SHP77 (cell line): ENCODE measurements around the gene FXR2.
"Not testable (repeated sequence)": the region's sequence is repeated elsewhere in the genome, so short reads cannot be mapped to it uniquely, and the experiment has no call there.

Source experiments
- DNase-seq, 2 experiments: peaks; one replicate each; lab custom pipeline; 2025; lab: John Stamatoyannopoulos, UW

The FXR2 gene

DNA sequence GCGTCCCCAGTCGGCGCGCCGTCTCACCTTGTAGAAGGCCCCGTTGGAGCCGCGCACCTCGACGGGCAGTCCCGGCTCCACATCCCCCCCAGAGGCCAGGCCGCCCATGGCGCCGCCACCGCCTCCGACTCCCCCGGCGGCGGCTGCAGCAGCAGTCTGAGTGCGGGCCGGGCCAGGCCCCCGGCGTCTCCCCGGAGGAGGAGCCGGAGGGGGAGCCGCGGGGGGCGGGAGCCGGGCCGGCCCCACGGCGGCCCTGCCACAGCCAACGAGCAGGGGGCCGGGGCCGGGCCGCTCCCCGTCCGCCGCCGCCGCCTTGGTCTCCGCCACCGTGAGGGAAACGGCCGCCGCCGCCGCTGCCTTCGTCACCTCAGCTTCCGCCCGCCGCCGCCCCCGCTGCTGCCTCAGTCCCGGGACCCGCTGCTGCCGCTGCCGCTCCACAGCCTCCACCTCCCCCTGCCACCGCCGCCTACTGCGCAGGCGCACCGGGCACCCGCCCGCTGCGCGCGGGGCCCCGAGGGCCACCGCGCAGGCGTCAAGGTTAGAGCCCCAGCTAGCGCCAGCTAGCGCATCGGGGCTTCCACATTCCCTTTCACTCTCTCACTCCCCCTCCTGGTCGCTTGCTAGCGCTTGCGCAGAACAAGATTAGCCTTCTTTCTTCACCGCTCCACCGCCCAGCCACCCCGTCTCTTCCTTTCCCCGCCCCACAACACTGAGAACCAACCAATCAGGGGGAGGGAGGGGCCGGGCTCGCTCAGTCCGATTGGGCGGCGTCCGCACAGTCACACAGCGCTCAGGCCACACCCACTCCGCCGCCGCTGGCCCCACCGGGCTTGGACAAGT lies at the start of gene FXR2:
Gene FXR2 (minus strand): TSS at position 473 of the 840 bp plus-strand sequence. CDS start 365 bp downstream, at position 108.
- peak; percentile 100 for DNase-seq

DNA sequence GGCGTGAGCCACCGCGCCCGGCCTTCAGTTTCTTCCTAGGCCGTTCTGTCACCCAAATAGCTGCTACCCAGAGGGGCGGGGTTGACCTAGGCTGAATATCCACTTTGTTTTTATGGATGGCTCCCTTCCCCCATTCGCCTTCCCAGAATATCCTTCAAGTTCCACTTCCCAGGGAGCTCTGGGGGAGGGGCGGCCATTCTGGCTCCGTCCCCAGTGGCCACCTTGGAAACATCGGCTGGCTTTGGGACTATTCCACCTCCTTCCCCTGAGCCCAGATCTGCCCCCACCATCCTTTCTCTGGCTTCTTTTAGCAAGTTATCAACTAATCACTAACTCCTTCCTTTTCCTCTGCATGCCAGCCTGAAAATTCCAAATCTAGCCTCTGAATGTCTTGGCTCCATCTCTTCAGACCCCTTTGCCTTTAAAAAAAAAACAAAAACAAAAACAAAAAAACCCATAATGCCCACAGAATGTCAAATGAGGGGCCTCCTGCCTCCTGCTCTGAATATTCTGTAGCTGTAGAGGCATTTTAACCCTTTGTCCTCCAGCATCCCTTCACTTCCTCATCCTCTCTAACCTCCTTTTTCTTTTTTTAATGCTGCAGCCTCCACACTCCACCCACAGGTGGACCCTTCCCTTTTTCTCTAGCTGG lies 42.4 kb upstream of the FXR2 start:
- DNase-seq, result no peak

- DNase-seq, result no peak
Observed at GRCh38 chr17:7655541-7655840, 40.8 kb upstream of the FXR2 start.

- no peak for DNase-seq
Observed at GRCh38 chr17:7654832-7655540, 40.3 kb upstream of the FXR2 start.

DNA sequence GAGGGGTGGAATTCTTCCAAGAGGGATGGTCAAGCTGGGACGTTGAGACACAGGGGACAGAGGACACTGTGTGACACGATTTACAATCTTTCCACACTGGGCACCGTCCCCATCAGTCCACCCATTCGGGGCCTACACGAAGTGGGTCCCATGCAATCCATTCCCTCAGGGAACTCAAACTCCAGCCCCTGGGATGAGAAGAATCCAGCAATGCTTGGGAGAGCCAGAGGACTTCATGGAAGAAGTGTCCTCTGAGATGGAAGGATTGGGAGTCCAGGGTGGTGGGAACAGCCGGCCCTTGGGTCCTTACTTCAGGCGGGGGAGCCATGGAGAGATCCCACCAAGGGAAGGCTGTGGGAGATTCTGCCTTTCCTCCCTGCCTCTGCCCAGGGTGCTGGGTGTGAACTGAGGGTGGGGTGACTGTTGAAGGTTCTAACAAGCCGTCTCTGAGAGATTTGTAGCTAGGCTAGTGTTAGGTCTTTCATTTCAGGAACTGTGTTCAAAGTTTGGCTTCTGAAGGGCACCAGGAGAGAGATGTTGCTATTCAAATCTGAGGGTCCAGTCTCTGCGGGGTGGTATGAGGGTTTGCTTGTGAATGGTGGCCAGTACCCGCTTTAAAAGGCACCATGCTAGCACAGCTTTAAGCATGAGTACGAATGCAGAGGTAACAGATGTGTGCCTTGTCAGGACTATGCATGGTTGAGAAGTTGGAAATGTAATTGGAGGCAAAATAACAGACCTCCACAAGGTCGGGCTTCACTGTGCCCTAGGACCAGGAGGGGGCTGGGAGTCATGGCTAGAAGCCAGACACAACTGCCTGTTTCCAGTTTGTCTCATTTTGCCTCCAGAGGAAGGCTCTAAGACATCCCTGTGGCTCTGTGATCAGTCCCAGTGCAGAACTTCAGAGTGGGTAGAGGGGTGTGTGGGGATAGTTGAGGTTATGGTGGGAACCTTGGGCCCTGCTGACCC lies 38.0 kb upstream of the FXR2 start:
- no peak for DNase-seq

DNA sequence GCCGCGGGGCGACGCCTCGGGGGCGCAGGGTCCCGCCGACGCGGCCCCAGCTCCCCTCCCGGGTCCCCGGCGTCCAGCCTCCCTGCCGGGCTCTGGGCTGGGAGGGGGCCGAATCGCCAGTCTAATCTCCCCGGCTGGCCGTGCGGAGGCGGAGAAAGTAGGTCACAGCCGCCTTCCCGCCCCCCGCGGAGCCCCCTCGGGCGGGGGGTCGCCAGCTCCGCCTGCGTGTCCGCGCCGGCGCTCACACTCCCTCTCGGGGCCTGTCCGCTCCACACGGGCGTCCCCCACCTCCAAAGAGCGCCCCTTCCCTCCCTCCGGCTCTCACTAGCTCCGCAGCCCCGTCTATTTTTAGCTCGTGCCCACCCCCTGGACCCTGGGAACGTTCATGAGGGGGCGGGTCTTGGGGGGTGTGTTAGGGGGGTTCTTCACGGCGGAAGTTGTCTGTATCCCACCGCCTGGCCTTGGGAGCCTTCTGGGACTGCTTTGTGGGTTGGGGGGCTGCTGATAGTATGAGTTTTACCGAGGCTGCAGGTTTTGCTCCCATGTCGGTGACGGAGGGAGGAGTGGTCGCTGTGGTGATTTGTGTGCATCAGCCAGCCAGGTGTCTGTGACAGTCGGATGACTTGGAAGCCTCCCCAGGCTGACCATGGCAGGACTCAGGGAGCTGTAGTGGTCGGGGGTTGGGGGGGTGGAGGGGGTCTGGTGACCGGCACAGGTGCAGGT lies 37.1 kb upstream of the FXR2 start:
- no peak for DNase-seq

GRCh38 chr17:7651097-7651664 lies 36.5 kb upstream of the FXR2 start:
- DNase-seq, result no peak

- peak in 1 of 2 experiments; percentile 40 for DNase-seq
Observed at GRCh38 chr17:7650509-7651096, 35.9 kb upstream of the FXR2 start, which contains the start of gene ATP1B2. Gene ATP1B2, plus strand, starts transcription at chr17:7650926. Its CDS starts 593 bp downstream, at chr17:7651519.

GRCh38 chr17:7647018-7647417 lies 32.3 kb upstream of the FXR2 start:
- no peak for DNase-seq

DNA sequence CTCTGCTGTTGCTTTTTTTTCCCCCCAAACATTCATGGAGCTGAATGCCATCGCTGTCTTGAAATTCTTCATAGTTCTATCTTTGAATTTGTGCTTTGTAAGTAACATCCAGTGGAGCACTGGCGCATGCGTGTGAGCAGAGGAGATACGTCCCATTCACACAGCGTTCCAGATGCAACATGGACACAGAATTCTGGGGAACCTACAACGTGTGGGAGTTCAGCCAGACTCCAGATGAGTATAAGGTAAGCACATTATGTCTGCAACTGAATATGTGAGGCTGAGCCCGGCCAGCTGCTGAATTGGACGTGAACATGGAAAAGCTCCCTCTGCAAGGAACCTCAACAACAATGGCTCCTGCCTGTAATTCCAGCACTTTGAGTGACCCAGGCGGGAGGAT lies 31.8 kb upstream of the FXR2 start:
- DNase-seq, result no peak

DNA sequence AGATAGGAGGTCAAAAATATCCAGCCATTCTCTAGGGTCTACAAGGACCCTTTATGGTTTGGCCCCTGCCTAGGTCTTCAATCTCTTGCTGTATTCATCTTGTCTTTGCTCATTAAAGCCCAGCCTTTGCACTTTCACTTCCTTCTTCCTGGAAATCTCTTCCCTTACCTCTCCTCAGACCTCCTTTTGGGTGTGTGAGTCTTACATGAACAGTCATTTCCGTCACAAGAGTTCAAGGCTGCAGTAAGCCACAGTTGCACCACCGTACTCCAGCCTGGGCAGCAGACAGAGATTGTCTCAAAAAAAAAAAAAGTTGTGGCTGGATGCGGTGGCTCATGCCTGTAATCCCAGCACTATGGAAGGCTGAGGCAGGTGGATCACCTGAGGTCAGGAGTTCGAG lies 30.1 kb upstream of the FXR2 start:
- DNase-seq, result no peak

GRCh38 chr17:7641635-7642034 lies 26.9 kb upstream of the FXR2 start:
- not testable (repeated sequence) for DNase-seq

- DNase-seq, result no peak
Observed at GRCh38 chr17:7640783-7641182, 26.1 kb upstream of the FXR2 start.

DNA sequence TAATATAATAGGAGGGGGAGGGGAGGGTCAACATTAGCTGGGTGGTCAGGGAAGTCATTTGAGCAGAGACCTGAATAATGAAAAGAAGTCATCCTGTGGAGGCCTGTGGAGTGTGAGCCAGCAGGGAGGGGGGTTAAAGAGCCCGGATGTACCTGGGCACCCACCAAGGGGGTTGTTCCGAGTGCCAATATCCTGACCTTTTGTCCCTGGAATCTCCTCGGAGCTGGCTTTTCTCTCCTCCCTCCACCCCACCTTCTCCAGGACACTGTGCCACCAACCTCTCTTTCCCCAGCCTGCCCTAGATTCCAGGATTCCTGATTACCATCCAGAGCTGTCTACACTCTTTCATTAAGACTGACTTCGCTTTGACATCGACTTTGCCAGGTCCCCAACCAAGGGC lies 21.5 kb upstream of the FXR2 start:
- no peak for DNase-seq

DNA sequence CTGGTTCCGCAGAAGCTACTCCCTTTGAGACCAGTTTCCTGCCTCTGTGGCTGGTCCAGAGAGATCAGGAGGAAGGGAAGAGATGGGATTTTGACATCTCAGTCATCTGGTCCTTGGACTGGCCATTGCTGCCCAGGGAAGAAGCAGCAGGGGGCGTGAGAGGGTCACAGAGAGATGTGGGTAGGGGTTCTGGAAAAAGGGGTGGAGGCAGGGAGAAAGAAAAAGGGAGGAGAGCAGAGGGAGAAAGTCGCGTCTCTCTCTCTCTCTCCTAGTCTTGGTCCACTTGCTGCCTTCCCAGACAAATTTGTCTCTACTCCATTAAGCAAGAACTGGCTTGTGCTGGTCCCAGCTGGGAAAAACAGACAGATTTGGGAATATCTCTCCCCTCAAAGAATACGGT lies 19.7 kb upstream of the FXR2 start:
- DNase-seq, result peak; percentile 61 to 62

DNA sequence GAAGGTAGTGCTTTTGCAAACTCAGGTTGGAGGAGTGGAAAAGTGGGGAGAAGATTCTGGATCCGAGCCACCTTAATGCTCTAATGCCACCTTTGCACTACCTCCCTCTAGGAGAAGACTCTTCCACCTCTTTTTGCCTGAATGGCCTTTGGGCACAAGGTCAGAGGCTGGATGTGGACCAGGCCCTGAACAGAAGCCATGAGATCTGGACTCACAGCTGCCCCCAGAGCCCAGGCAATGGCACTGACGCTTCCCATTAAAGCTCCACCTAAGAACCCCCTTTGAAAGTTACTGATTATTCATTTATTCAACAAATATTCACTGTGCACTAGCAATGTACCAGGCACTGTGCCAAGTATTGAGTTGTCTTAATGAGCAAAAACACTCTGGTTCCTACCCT lies 18.4 kb upstream of the FXR2 start:
- DNase-seq, result no peak

DNA sequence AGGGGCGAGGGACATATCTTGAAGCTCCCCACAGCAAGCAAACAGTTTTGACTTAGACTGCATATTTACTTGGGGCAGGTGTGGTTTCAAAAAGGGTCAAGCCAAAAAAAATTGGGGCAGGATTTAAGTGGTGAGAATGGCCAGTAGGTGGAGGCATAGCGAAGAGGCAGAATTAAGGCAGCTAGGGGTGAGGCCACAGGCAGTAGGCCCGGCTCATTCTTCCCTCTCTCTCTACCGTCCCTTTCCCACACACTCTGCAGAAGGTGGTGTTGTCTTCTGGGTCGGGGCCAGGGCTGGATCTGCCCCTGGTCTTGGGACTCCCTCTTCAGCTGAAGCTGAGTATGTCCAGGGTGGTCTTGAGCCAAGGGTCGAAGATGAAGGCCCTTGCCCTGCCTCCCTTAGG lies 17.8 kb upstream of the FXR2 start:
- peak; percentile 52 to 65 for DNase-seq

DNA sequence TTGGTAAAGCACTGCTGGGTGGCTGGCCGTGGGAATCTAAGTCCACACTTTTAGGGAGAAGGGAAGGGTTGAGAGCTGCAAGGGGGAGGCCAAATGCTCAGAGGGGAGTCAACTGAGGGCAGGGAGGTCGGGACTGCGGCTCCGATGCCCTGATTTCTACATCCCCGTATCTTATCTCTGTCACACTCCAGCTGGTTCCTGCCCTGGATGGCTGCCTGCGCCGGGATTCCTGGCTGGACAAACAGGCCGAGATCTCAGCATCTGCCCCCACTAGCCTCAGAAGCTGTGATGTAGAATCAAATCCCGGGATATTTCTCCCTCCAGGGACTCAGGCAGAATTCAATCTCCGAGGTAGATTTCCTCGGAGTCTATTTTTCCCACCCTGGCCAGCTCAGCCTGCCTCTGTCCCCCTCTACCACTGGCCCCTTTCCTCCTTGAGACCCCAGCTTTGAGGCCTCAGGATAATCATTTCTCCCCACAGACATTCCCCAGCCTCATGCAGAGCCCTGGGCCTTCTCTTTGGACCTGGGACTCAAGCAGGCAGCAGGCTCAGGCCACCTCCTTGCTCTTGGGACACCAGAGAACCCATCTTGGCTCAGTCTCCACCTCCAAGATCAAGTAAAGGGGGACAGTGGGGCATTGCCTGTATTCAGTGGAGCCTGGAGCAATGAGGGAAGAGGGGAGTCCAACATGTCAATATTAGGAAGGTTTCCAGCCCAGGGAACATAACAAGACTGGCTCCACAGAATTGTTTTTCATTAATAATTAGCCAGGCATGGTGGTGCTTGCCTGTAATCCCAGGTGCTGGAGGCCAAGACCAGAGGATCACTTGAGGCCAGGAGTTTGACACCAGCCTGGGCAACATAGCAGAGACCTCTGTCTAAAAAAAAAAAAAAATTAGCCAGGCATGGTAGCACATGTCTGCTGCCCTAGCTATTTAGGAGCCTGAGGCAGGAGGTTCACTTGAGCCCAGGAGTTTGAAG lies 17.0 kb upstream of the FXR2 start:
- DNase-seq, result no peak

- no peak for DNase-seq
Observed at GRCh38 chr17:7629939-7630571, 15.4 kb upstream of the FXR2 start, which contains the start of gene SHBG. Gene SHBG, plus strand, starts transcription at chr17:7630135. Its CDS starts 38 bp downstream, at chr17:7630173.
